Tracheal epithelial cell (primary cell): Measurements from ENCODE around the gene ZDHHC13. TPM values are rescaled to one million over a fixed set of nuclear protein-coding genes. Genes with fewer than 3 reads are reported as not detected.

ENCODE experiments used
- total RNA-seq: library from RNA; depleted of rRNA; stranded (reverse); fragments of >200 nt; gene quantifications from 2 replicates; pipeline ENCODE4 v1.2.1, GENCODE V29; 2014

ZDHHC13 gene, protein sequence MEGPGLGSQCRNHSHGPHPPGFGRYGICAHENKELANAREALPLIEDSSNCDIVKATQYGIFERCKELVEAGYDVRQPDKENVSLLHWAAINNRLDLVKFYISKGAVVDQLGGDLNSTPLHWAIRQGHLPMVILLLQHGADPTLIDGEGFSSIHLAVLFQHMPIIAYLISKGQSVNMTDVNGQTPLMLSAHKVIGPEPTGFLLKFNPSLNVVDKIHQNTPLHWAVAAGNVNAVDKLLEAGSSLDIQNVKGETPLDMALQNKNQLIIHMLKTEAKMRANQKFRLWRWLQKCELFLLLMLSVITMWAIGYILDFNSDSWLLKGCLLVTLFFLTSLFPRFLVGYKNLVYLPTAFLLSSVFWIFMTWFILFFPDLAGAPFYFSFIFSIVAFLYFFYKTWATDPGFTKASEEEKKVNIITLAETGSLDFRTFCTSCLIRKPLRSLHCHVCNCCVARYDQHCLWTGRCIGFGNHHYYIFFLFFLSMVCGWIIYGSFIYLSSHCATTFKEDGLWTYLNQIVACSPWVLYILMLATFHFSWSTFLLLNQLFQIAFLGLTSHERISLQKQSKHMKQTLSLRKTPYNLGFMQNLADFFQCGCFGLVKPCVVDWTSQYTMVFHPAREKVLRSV
- 20.7 and 33.5 TPM in 2 replicates for total RNA-seq

GRCh38 chr11:19116971-19117759, at the start of gene ZDHHC13:
ZDHHC13 (plus strand) TSS chr11:19117168; CDS start chr11:19117250, 82 bp downstream.

GRCh38 chr11:19201737-19202605, 85.0 kb downstream of the ZDHHC13 start, which contains the start of gene CSRP3:
CSRP3 (minus strand) TSS chr11:19201983; CDS start chr11:19192448, 9,535 bp downstream.

Other genes starting within 250 kb of the ZDHHC13 start
- gene MRGPRX1, start 177.8 kb upstream of the ZDHHC13 start, total RNA-seq, result not detected in 2 replicates
- not detected in 2 replicates for gene MRGPRX2, start 56.5 kb upstream of the ZDHHC13 start, total RNA-seq
- not detected in 2 replicates for gene CSRP3, start 84.8 kb downstream of the ZDHHC13 start, total RNA-seq
- 1.4 and 1.5 TPM in 2 replicates for gene E2F8, start 123.8 kb downstream of the ZDHHC13 start, total RNA-seq